Measurements from ENCODE around the gene SNCAIP.

Gene SNCAIP

GRCh38 chr5:122362361-122362760 lies 50.3 kb downstream of the SNCAIP start:
- no peaks in the 10 kb centered on the region for H3K9me2 ChIP-seq (replicated peaks; ENCODE audit: insufficient read depth, low read length)
- H3K9me3 ChIP-seq (ENCODE audit: insufficient read depth, low read length): no peaks in the 10 kb centered on the region

GRCh38 chr5:122363623-122364022 lies 51.6 kb downstream of the SNCAIP start:
- Histone ChIP-seq H3K9me2 (replicated peaks; ENCODE audit: insufficient read depth, low read length) (no peaks in the 10 kb centered on the region), H3K9ac (ENCODE audit: low read length) (no peak overlapping the region), H3K9me3 (ENCODE audit: insufficient read depth, low read length) (no peaks in the 10 kb centered on the region), H3K27ac (ENCODE audit: low read depth, low read length) (no peak overlapping the region), H3F3A (ENCODE audit: insufficient read depth) (no peaks in the 10 kb centered on the region), H3K4me2 (ENCODE audit: low read depth, low read length, poor library complexity, severe bottlenecking) (no peak overlapping the region), H3K4me3 (ENCODE audit: insufficient read depth, low read length, poor library complexity, severe bottlenecking) (no peak overlapping the region), H3K27me3 (ENCODE audit: low read length) (no peaks in the 10 kb centered on the region), H3K79me2 (ENCODE audit: insufficient read depth, low read length) (no peaks in the 10 kb centered on the region), H3K36me3 (ENCODE audit: low read length) (no peaks in the 10 kb centered on the region), H4K20me1 (ENCODE audit: low read depth, low read length) (no peaks in the 10 kb centered on the region), H2AFZ (ENCODE audit: low read depth, low read length, severe bottlenecking) (no peak overlapping the region)
- TF ChIP-seq CTCF (IDR thresholded peaks at IDR 0.05; ENCODE audit: insufficient read depth, low read length, poor library complexity, severe bottlenecking): no peak
- no peak for TF ChIP-seq EZH2phosphoT487 (conservative IDR thresholded peaks at IDR 0.05; ENCODE audit: low read length)

More at GRCh38 chr5:122362361-122362760, 50.3 kb downstream of the SNCAIP start:
- H3F3A ChIP-seq (ENCODE audit: insufficient read depth): no peaks in the 10 kb centered on the region
- H3K4me2 ChIP-seq (ENCODE audit: low read depth, low read length, poor library complexity, severe bottlenecking): no peak overlapping the region
- H3K4me3 ChIP-seq (ENCODE audit: insufficient read depth, low read length, poor library complexity, severe bottlenecking): no peak overlapping the region
- H2AFZ ChIP-seq (ENCODE audit: low read depth, low read length, severe bottlenecking): no peak overlapping the region
- no peaks in the 10 kb centered on the region for H4K20me1 ChIP-seq (ENCODE audit: low read depth, low read length)
- H3K27me3 ChIP-seq (ENCODE audit: low read length): no peaks in the 10 kb centered on the region
- H3K36me3 ChIP-seq (ENCODE audit: low read length): no peaks in the 10 kb centered on the region
- no peak overlapping the region for H3K27ac ChIP-seq (ENCODE audit: low read depth, low read length)
- no peak overlapping the region for H3K9ac ChIP-seq (ENCODE audit: low read length)
- no peaks in the 10 kb centered on the region for H3K79me2 ChIP-seq (ENCODE audit: insufficient read depth, low read length)
- no peak for TF ChIP-seq CTCF (IDR thresholded peaks at IDR 0.05; ENCODE audit: insufficient read depth, low read length, poor library complexity, severe bottlenecking)
- TF ChIP-seq EZH2phosphoT487 (conservative IDR thresholded peaks at IDR 0.05; ENCODE audit: low read length): no peak

GRCh38 chr5:122366501-122366900 lies 54.5 kb downstream of the SNCAIP start:
- no peak overlapping the region for H3K27ac ChIP-seq (ENCODE audit: low read depth, low read length)
- no peaks in the 10 kb centered on the region for H3K9me2 ChIP-seq (replicated peaks; ENCODE audit: insufficient read depth, low read length)
- TF ChIP-seq CTCF (IDR thresholded peaks at IDR 0.05; ENCODE audit: insufficient read depth, low read length, poor library complexity, severe bottlenecking): no peak
- no peak for TF ChIP-seq EZH2phosphoT487 (conservative IDR thresholded peaks at IDR 0.05; ENCODE audit: low read length)
- no peaks in the 10 kb centered on the region for H3K9me3 ChIP-seq (ENCODE audit: insufficient read depth, low read length)
- no peaks in the 10 kb centered on the region for H3K36me3 ChIP-seq (ENCODE audit: low read length)
- no peaks in the 10 kb centered on the region for H4K20me1 ChIP-seq (ENCODE audit: low read depth, low read length)
- no peak overlapping the region for H3K4me2 ChIP-seq (ENCODE audit: low read depth, low read length, poor library complexity, severe bottlenecking)
- H3K27me3 ChIP-seq (ENCODE audit: low read length): no peaks in the 10 kb centered on the region
- H3K79me2 ChIP-seq (ENCODE audit: insufficient read depth, low read length): no peaks in the 10 kb centered on the region
- H2AFZ ChIP-seq (ENCODE audit: low read depth, low read length, severe bottlenecking): no peak overlapping the region
- no peak overlapping the region for H3K4me3 ChIP-seq (ENCODE audit: insufficient read depth, low read length, poor library complexity, severe bottlenecking)
- H3K9ac ChIP-seq (ENCODE audit: low read length): no peak overlapping the region
- H3F3A ChIP-seq (ENCODE audit: insufficient read depth): no peaks in the 10 kb centered on the region
